ENCODE results near the gene IGSF21.

Gene IGSF21

GRCh38 chr1:18182398-18183160 lies 75.0 kb downstream of the IGSF21 start:
- Histone ChIP-seq H3K36me3 (ENCODE audit: control insufficient read depth, insufficient read depth, low read length) (no peaks in the 10 kb centered on the region), H3K27ac (no peak overlapping the region), H2AFZ (no peak overlapping the region), H3K4me1 (no peaks in the 10 kb centered on the region), H3K9me3 (ENCODE audit: control insufficient read depth, low read length) (no peaks in the 10 kb centered on the region), H3K79me2 (no peaks in the 10 kb centered on the region), H3K4me3 (ENCODE audit: low read depth, low read length) (no peak overlapping the region), H3K9ac (no peak overlapping the region), H3K27me3 (ENCODE audit: control insufficient read depth, insufficient read depth, low read length) (no peaks in the 10 kb centered on the region), H3K4me2 (ENCODE audit: low read length) (no peak overlapping the region)
- TF ChIP-seq CTCF (IDR thresholded peaks at IDR 0.05) = no peak

- Histone ChIP-seq H3K4me2 (ENCODE audit: low read length) (no peak overlapping the region), H3K27ac (no peak overlapping the region), H3K9ac (no peak overlapping the region), H3K36me3 (ENCODE audit: control insufficient read depth, insufficient read depth, low read length) (no peaks in the 10 kb centered on the region), H3K4me3 (ENCODE audit: low read depth, low read length) (no peak overlapping the region), H3K79me2 (no peaks in the 10 kb centered on the region), H3K9me3 (ENCODE audit: control insufficient read depth, low read length) (no peaks in the 10 kb centered on the region), H3K27me3 (ENCODE audit: control insufficient read depth, insufficient read depth, low read length) (no peaks in the 10 kb centered on the region), H2AFZ (no peak overlapping the region), H3K4me1 (no peaks in the 10 kb centered on the region)
- TF ChIP-seq CTCF (IDR thresholded peaks at IDR 0.05) = no peak
These were observed 75.9 kb downstream of the IGSF21 start for GRCh38 chr1:18183533-18183932.

GRCh38 chr1:18187054-18187453 lies 79.5 kb downstream of the IGSF21 start:
- no peaks in the 10 kb centered on the region for H3K9me3 ChIP-seq (ENCODE audit: control insufficient read depth, low read length)
- no peaks in the 10 kb centered on the region for H3K79me2 ChIP-seq
- TF ChIP-seq CTCF (IDR thresholded peaks at IDR 0.05) = no peak
- no peak overlapping the region for H3K9ac ChIP-seq
- no peak overlapping the region for H2AFZ ChIP-seq
- H3K27me3 ChIP-seq (ENCODE audit: control insufficient read depth, insufficient read depth, low read length) = no peaks in the 10 kb centered on the region
- H3K4me3 ChIP-seq (ENCODE audit: low read depth, low read length) = no peak overlapping the region
- H3K27ac ChIP-seq = no peak overlapping the region
- H3K4me2 ChIP-seq (ENCODE audit: low read length) = no peak overlapping the region
- H3K36me3 ChIP-seq (ENCODE audit: control insufficient read depth, insufficient read depth, low read length) = no peaks in the 10 kb centered on the region
- no peaks in the 10 kb centered on the region for H3K4me1 ChIP-seq

GRCh38 chr1:18188820-18189517 lies 81.4 kb downstream of the IGSF21 start:
- no peak overlapping the region for H3K27ac ChIP-seq
- H3K4me3 ChIP-seq (ENCODE audit: low read depth, low read length) = no peak overlapping the region
- H3K4me1 ChIP-seq = no peaks in the 10 kb centered on the region
- H3K9me3 ChIP-seq (ENCODE audit: control insufficient read depth, low read length) = no peaks in the 10 kb centered on the region
- H3K27me3 ChIP-seq (ENCODE audit: control insufficient read depth, insufficient read depth, low read length) = no peaks in the 10 kb centered on the region
- H3K79me2 ChIP-seq = no peaks in the 10 kb centered on the region
- H2AFZ ChIP-seq = no peak overlapping the region
- H3K9ac ChIP-seq = no peak overlapping the region
- no peak for TF ChIP-seq CTCF (IDR thresholded peaks at IDR 0.05)
- H3K36me3 ChIP-seq (ENCODE audit: control insufficient read depth, insufficient read depth, low read length) = no peaks in the 10 kb centered on the region
- H3K4me2 ChIP-seq (ENCODE audit: low read length) = no peak overlapping the region
